Embryonic facial prominence (tissue), 1 donor: ENCODE results near the gene FCER1G.
"Not testable (repeated sequence)": the region's sequence is repeated elsewhere in the genome, so short reads cannot be mapped to it uniquely, and the experiment has no call there.

Experiments used
- DNase-seq: peaks from one replicate; pipeline ENCODE4 v3.0.0-alpha.2; 2016; ENCODE audit errors: extremely low spot score

FCER1G gene

GRCh38 chr1:161206411-161207140, 8.5 kb upstream of the FCER1G start:
- no peak for DNase-seq

GRCh38 chr1:161207173-161207572, 7.9 kb upstream of the FCER1G start:
- DNase-seq, result no peak

- DNase-seq, result no peak
Observed at GRCh38 chr1:161209790-161210409, 5.2 kb upstream of the FCER1G start.

GRCh38 chr1:161214369-161214768, 726 bp upstream of the FCER1G start:
- DNase-seq, result no peak

- DNase-seq, result no peak
Observed at GRCh38 chr1:161216945-161217712, 2.0 kb downstream of the FCER1G start.

- DNase-seq, result no peak
Observed at GRCh38 chr1:161217831-161218230, 2.7 kb downstream of the FCER1G start.

- no peak for DNase-seq
Observed at GRCh38 chr1:161218301-161219077, 3.4 kb downstream of the FCER1G start.

- DNase-seq, result no peak
Observed at GRCh38 chr1:161219078-161219892, 4.2 kb downstream of the FCER1G start.

- DNase-seq, result no peak
Observed at GRCh38 chr1:161220002-161220401, 4.9 kb downstream of the FCER1G start.

GRCh38 chr1:161222175-161223019, 7.3 kb downstream of the FCER1G start:
- DNase-seq, result no peak

- DNase-seq, result no peak
Observed at GRCh38 chr1:161223805-161224694, 9.0 kb downstream of the FCER1G start.

GRCh38 chr1:161224695-161225087, 9.6 kb downstream of the FCER1G start:
- DNase-seq, result not testable (repeated sequence)

- no peak for DNase-seq
Observed at GRCh38 chr1:161225178-161225533, 10.1 kb downstream of the FCER1G start.

GRCh38 chr1:161225534-161226319, 10.6 kb downstream of the FCER1G start, which contains the start of gene TOMM40L:
Gene TOMM40L, plus strand, starts transcription at chr1:161226060. Its CDS starts 430 bp downstream, at chr1:161226490.
- DNase-seq, result peak; percentile 91

- no peak for DNase-seq
Observed at GRCh38 chr1:161226320-161226711, 11.2 kb downstream of the FCER1G start.

- DNase-seq, result no peak
Observed at GRCh38 chr1:161226759-161227158, 11.7 kb downstream of the FCER1G start.

- DNase-seq, result peak; percentile 47
Observed at GRCh38 chr1:161227196-161227871, 12.2 kb downstream of the FCER1G start.

GRCh38 chr1:161228032-161228431, 12.9 kb downstream of the FCER1G start:
- DNase-seq, result no peak
